ENCODE results near the gene MOBP. TPM values are rescaled to one million over a fixed set of nuclear protein-coding genes. Genes with fewer than 3 reads are reported as not detected.

The MOBP gene
- total and polyA plus RNA-seq, 2 of the 8 experiments (the other 6 are each of a cell fraction or from before 2014, with no cell fraction given), result 0.06 to 0.50 TPM

GRCh38 chr3:39529577-39529976, 62.1 kb downstream of the MOBP start:
- 0 out of 2 replicates have a peak overlapping the region, but pooled peaks have one; percentile 67 for H2AFZ ChIP-seq (ENCODE audit: low read length)
- H3K4me2 ChIP-seq (ENCODE audit: insufficient read depth in 1 of 2, low read depth in 2 of 2, low read length in 2 of 2), result no peak overlapping the region

More at GRCh38 chr3:39529577-39529976, 62.1 kb downstream of the MOBP start:
- Histone ChIP-seq H3K79me1 (ENCODE audit: low read depth, low read length) (no peaks in the 10 kb centered on the region), H3K36me3 (ENCODE audit: control insufficient read depth in 2 of 4, insufficient read depth in 4 of 4, low read length in 3 of 4) (no peaks in the 10 kb centered on the region), H2BK120ac (replicated peaks; ENCODE audit: low read depth, low read length) (no peak overlapping the region), H3K9me3 (ENCODE audit: insufficient read depth in 2 of 2, low read depth in 1 of 2, low read length in 1 of 2) (0 out of 4 replicates have a peak, but pooled peaks cover under 1 to 3% of the 10 kb centered on the region in 2 experiments), H3K9ac (replicated peaks in 1 of 4; ENCODE audit: extremely low read depth in 1 of 4, low read depth in 3 of 4, low read length in 3 of 4) (no peak overlapping the region), H3K4me1 (replicated peaks in 1 of 4; ENCODE audit: control insufficient read depth in 3 of 4, insufficient read depth in 4 of 4, low read length in 3 of 4) (0 out of 7 replicates have a peak, but pooled peaks cover 0 to 2% (median 0%) of the 10 kb centered on the region in 4 experiments), H2BK12ac (ENCODE audit: low read depth, low read length) (no peak overlapping the region), H4K8ac (ENCODE audit: extremely low read depth, insufficient read depth, low read length) (no peak overlapping the region), H3K27me3 (replicated peaks in 1 of 4; ENCODE audit: control insufficient read depth in 3 of 4, extremely low read depth in 1 of 4, insufficient read depth in 3 of 4, low read length in 3 of 4) (no peaks in the 10 kb centered on the region), H4K20me1 (replicated peaks in 1 of 2; ENCODE audit: control insufficient read depth in 1 of 2, insufficient read depth in 2 of 2, low read length in 2 of 2) (no peaks in the 10 kb centered on the region), H4K91ac (replicated peaks; ENCODE audit: insufficient read length, low read length) (no peak overlapping the region), H2AK5ac (ENCODE audit: low read depth, low read length) (no peak overlapping the region), H3K56ac (replicated peaks; ENCODE audit: insufficient read length, low read depth, low read length) (no peak overlapping the region), H3K79me2 (ENCODE audit: control insufficient read depth in 1 of 2, insufficient read depth in 2 of 2, low read length in 2 of 2) (no peaks in the 10 kb centered on the region), H3K23me2 (ENCODE audit: low read depth, low read length) (no peaks in the 10 kb centered on the region), H3K18ac (ENCODE audit: extremely low read depth, low read length) (no peak overlapping the region), H3K4ac (replicated peaks; ENCODE audit: insufficient read length, low read depth, low read length) (no peak overlapping the region), H3K23ac (ENCODE audit: insufficient read length) (no peak overlapping the region), H2BK5ac (ENCODE audit: low read depth, low read length) (no peak overlapping the region), H3K4me3 (ENCODE audit: extremely low read depth in 1 of 4, insufficient read depth in 2 of 4, low read depth in 3 of 4, low read length in 4 of 4) (no peak overlapping the region), H3K27ac (ENCODE audit: low read depth, low read length) (no peak overlapping the region), H2BK15ac (ENCODE audit: low read length) (no peak overlapping the region), H2BK20ac (ENCODE audit: low read length) (0 out of 2 replicates have a peak overlapping the region, but pooled peaks have one; percentile 24), H3K14ac (ENCODE audit: insufficient read length) (no peak overlapping the region), H4K5ac (ENCODE audit: insufficient read length, low read depth, low read length) (no peak overlapping the region)
- CTCF ChIA-PET (ENCODE audit: partially characterized antibody), result no interaction called here
- 85% methylated on average over 9 of the region's 9 CpGs; no CpG with 5 or more reads in 1 of the 2 experiments for WGBS, 2 experiments (ENCODE audit: extremely low coverage in 1 of 2, insufficient coverage in 1 of 2, insufficient read length in 1 of 2, insufficient replicate concordance in 2 of 2, low coverage in 1 of 2, low lambda C conversion rate in 2 of 2, missing lambda C conversion rate in 1 of 2)
- DNase-seq (ENCODE audit: low read depth in 1 of 2, low spot score in 2 of 2) (no peak), FAIRE-seq (no peak)
- TF ChIP-seq GABPA (IDR thresholded peaks at IDR 0.05; ENCODE audit: borderline replicate concordance, insufficient read depth, low read length) (no peak), SP1 (IDR thresholded peaks at IDR 0.05; ENCODE audit: low read depth, low read length) (no peak), CBX8 (IDR thresholded peaks at IDR 0.05; ENCODE audit: borderline replicate concordance, low read depth, low read length) (no peak), RBBP5 (IDR thresholded peaks at IDR 0.05; ENCODE audit: borderline replicate concordance, low read depth, low read length) (no peak), CEBPB (IDR thresholded peaks at IDR 0.05; ENCODE audit: low read depth, low read length) (no peak), MAX (IDR thresholded peaks at IDR 0.05) (no peak), YY1 (IDR thresholded peaks at IDR 0.05; ENCODE audit: low read depth, low read length) (no peak), SAP30 (IDR thresholded peaks at IDR 0.05; ENCODE audit: insufficient read depth, insufficient replicate concordance, low read length) (no peak), RFX5 (IDR thresholded peaks at IDR 0.05; ENCODE audit: borderline replicate concordance, low read depth, low read length) (no peak), JUND (IDR thresholded peaks at IDR 0.05; ENCODE audit: low read length) (no peak), TEAD4 (IDR thresholded peaks at IDR 0.05; ENCODE audit: low read depth, low read length) (no peak), HDAC2 (IDR thresholded peaks at IDR 0.05; ENCODE audit: borderline replicate concordance in 1 of 2, low read depth in 2 of 2, low read length in 2 of 2) (no peak), CREB1 (IDR thresholded peaks at IDR 0.05) (no peak), SIN3A (conservative IDR thresholded peaks at IDR 0.05 in 1 of 2, IDR thresholded peaks at IDR 0.05 in 1 of 2; ENCODE audit: low read depth in 1 of 2, low read length in 2 of 2) (no peak), BRCA1 (IDR thresholded peaks at IDR 0.05; ENCODE audit: low read depth, low read length) (no peak)
- POLR2A ChIA-PET (ENCODE audit: partially characterized antibody), result no interaction called here

Data from H1 (cell line).